Effector memory CD8-positive, alpha-beta T cell (primary cell): ENCODE results near the gene NTM.

Experiments used
- ATAC-seq: fragments of 150-1000 bp; cut with Tn5 transposase; replicated peaks from 2 replicates; pipeline ENCODE4 v1.10.0; 2021; ENCODE audit warnings: mild to moderate bottlenecking, moderate library complexity
- DNase-seq, 3 experiments: peaks; one replicate each; pipeline ENCODE4 v3.0.0; 2021
- H3K27ac Mint-ChIP-seq, 2 donors: one replicate each; pipeline ENCODE4 v1.8.0; 2022; ENCODE audit warnings: mild to moderate bottlenecking in 2 of 2, mixed read lengths in 2 of 2, moderate library complexity in 2 of 2
- H3K27me3 Mint-ChIP-seq, 2 donors: one replicate each; pipeline ENCODE4 v1.8.0; 2022; ENCODE audit warnings: mixed read lengths in 2 of 2
- H3K36me3 Mint-ChIP-seq: one replicate; pipeline ENCODE4 v1.8.0; 2022; ENCODE audit warnings: mild to moderate bottlenecking, moderate library complexity, mixed read lengths; ENCODE audit not compliant: insufficient read depth
- H3K4me1 Mint-ChIP-seq, 2 donors: one replicate each; pipeline ENCODE4 v1.8.0; 2022; ENCODE audit warnings: low read depth in 2 of 2, mixed read lengths in 2 of 2
- H3K4me3 Mint-ChIP-seq, 2 donors: one replicate each; pipeline ENCODE4 v1.8.0; 2022; ENCODE audit warnings: mild to moderate bottlenecking in 2 of 2, mixed read lengths in 2 of 2, moderate library complexity in 2 of 2
- H3K9me3 Mint-ChIP-seq, 2 donors: one replicate each; pipeline ENCODE4 v1.8.0; 2022; ENCODE audit warnings: mixed read lengths in 2 of 2

NTM gene

DNA sequence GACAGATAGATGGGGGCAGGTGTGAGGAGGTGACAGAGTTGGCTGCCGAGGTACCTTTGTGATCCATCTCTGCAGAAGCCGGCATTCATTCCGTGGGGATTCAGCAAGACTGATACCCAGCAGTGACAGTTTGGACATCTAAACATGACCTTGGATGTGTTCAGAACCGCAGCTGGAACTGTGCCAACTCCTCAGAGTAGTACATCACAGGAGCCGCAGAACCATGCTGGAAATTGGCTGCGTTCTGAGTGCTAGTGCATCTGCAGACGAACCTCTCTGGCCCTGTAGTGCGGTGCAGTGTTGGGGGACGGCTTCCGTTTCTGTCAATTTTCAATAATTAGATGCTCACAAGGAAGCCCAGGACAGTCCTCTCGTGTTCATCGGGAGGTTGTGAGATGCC is 772.1 kb downstream of the NTM start:
- H3K4me1 Mint-ChIP-seq: no peaks in the 10 kb centered on the region
- H3K9me3 Mint-ChIP-seq: peaks cover 0 to 10% of the 10 kb centered on the region in 2 donors
- no peak overlapping the region for H3K4me3 Mint-ChIP-seq
- ATAC-seq: no peak
- H3K27ac Mint-ChIP-seq: no peak overlapping the region
- DNase-seq: no peak
- no peaks in the 10 kb centered on the region for H3K36me3 Mint-ChIP-seq
- H3K27me3 Mint-ChIP-seq: peaks cover 0 to 4% of the 10 kb centered on the region in 2 donors

DNA sequence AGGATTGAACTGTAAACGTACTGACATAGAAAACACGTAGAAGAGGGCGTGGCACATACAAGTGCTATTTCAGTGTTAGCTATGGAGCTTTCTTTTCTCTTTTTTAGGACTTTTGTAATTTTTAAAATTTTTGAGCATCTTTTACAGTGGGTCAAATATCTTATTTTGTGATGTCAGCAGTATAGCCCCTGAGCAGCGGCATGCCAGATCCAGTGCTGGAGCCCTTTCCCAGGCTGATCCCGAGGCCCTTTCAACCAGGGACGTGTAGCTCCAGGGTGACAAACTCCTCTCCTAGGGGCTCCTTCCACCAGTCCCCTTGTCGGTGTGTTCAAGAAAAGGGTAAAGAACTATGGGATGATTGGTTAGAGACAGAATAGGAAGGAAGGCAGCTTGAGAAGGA is 777.0 kb downstream of the NTM start:
- H3K9me3 Mint-ChIP-seq: no peaks in the 10 kb centered on the region
- H3K4me1 Mint-ChIP-seq: no peaks in the 10 kb centered on the region
- no peaks in the 10 kb centered on the region for H3K27me3 Mint-ChIP-seq
- ATAC-seq (no peak), DNase-seq (no peak)
- H3K27ac Mint-ChIP-seq: no peak overlapping the region
- no peaks in the 10 kb centered on the region for H3K36me3 Mint-ChIP-seq
- no peak overlapping the region for H3K4me3 Mint-ChIP-seq

DNA sequence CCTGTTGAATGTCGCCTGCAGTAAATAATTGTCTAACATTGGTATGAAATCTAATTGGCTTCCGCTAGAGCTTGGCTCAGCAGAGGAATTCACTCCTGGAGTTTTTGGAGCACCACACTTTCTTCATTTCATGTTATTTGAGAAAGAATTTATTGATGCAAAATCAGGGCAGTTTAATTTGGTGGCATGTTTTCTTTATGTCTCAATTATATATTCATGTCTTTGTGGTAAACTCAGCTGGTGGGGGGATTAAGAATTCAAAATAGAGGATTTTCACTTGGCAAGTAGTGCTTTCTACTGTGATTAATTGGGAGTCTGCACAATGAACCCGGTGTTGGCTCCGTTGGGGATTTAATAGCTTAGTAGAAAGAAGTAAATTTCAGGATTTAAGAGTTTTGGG is 784.4 kb downstream of the NTM start:
- Mint-ChIP-seq H3K4me3 (no peak overlapping the region), H3K36me3 (no peaks in the 10 kb centered on the region), H3K9me3 (peaks cover 5 to 8% of the 10 kb centered on the region in 2 donors), H3K4me1 (no peaks in the 10 kb centered on the region), H3K27ac (no peak overlapping the region), H3K27me3 (no peaks in the 10 kb centered on the region)
- no peak for DNase-seq
- ATAC-seq: no peak

DNA sequence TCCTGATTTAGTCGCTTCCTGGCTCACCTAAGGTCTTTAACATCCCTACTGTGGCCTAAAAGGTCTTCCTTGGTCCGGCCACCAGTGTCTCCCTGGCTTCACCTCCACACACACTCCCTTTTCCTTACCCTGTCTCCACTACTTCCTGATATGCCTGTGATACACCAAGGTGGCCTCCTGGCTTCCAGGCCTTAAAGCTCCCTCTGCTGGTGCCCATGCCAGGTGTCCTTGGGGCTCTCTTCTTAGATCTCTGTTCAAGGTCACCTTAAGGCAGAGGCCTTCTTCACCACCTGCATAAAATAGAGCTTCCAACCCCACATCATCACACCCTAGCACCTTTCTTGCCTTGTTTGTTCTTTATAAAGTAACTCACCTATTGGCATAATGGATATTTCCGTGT is 787.7 kb downstream of the NTM start:
- H3K27me3 Mint-ChIP-seq: no peaks in the 10 kb centered on the region
- no peak overlapping the region for H3K4me3 Mint-ChIP-seq
- no peaks in the 10 kb centered on the region for H3K36me3 Mint-ChIP-seq
- H3K27ac Mint-ChIP-seq: no peak overlapping the region
- peaks cover 0 to 2% of the 10 kb centered on the region in 2 donors for H3K4me1 Mint-ChIP-seq
- ATAC-seq (no peak), DNase-seq (no peak)
- H3K9me3 Mint-ChIP-seq: peaks cover 5 to 8% of the 10 kb centered on the region in 2 donors

DNA sequence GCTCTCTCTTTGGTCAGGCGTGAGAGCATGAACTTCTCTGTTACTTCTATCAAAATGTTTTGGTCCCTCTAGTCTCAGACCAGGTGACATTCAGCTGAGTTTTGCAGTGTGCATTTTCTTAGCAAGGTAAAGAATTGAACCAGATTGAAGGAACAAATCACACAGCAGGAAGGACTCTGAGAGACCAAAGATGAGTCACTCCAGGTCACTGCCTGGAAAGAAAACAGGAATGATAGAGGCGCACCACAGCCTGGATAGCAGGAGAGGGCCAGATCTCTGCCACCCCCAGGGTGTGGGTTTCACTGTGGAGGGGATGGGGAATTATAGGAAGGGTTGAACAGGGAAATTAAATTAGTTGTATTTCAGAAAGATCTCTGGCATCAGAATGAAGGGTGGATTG is 788.3 kb downstream of the NTM start:
- Mint-ChIP-seq H3K27ac (no peak overlapping the region), H3K4me3 (no peak overlapping the region), H3K9me3 (peaks cover 5 to 8% of the 10 kb centered on the region in 2 donors), H3K27me3 (no peaks in the 10 kb centered on the region), H3K36me3 (no peaks in the 10 kb centered on the region), H3K4me1 (peaks cover 0 to 2% of the 10 kb centered on the region in 2 donors)
- no peak for ATAC-seq
- no peak for DNase-seq

DNA sequence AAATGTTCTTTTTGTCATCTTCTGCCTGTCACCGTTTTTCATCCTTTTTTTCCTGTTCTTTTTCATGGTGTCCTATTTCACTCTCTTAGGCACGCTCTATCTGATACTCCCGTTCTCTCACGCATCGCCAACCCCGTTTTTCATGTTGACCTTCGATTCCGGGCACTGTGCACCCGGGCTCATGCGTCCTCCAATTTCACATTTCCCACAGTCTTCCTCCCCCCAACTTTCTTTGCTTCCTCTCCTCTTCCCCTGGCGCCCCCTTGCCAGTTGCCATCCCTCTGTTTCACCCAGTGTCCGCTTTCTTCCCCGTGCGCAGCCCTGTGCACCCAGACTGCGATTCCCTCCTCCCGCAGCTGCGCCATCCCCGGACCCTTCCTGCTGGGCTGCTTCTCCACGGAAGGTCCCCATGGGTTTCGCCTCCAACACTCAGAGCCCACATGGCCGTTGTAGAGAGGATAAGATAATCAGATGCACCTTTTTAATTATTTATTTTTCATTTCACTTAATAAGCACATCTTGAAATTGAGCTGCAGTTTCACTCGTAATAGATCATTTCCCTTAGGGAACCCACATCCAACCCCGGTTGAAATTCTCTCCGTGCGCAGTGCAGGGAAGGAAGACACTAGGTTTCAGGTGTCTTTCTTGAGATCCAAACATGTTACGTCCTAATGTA is 791.1 kb downstream of the NTM start:
- Mint-ChIP-seq H3K36me3 (no peaks in the 10 kb centered on the region), H3K27me3 (no peaks in the 10 kb centered on the region)
- no peak for ATAC-seq

DNA sequence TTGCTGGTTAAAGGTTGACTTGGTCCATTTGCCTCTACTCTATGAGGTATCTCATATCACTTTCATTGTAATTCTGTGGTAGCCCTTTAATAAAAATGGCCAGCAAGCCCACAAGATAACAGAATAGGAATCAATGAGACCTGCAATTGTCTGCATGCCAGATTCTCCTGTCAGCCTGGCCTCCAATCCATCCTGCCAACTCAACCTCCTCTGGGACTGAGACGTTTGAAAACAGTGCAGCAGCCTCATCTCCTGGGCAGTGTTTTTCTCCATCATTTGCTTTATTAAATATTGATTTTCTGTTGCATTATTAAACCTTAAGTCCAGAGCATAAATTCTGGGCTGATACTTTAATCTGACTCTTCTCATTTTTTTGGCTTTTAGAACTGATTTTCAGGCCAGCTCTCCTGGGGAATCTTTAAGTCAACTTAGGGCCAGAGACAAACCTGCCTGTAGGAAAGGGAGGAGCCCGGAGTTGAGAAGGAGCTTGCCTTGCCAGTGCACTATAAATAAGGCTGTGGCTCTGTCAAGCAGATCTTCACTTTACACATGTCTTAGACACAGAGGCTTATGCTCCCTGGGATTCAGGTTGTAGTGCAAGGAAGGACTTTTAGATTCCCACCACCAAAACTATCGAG is 798.0 kb downstream of the NTM start:
- no peaks in the 10 kb centered on the region for H3K27me3 Mint-ChIP-seq
- H3K4me1 Mint-ChIP-seq: no peaks in the 10 kb centered on the region
- DNase-seq: no peak

More for the DNA sequence above, 791.1 kb downstream of the NTM start:
- no peak overlapping the region for H3K4me3 Mint-ChIP-seq
- H3K4me1 Mint-ChIP-seq: peaks cover 0 to 2% of the 10 kb centered on the region in 2 donors
- no peak for DNase-seq
- no peak overlapping the region for H3K27ac Mint-ChIP-seq
- peaks cover 5 to 14% of the 10 kb centered on the region in 2 donors for H3K9me3 Mint-ChIP-seq

DNA sequence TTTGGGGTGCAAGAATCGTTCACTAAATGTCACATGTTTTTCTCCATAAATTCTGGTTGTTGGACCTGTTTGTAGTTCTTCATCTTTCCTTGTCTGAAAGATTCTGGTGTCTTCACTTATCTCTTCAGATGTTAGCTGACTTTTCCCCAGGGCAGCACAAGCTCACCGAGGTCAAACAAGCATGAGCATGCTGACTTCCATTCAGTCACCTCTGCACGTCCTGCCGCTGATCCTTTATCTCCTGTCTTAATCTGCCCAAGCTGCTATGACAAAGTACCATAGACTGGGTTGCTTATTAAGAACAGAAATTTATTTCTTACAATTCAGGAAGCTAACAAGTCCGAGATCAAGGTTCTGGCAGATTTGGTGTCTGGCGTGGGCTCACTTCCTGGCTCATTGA is 800.6 kb downstream of the NTM start:
- peaks cover 0 to 7% of the 10 kb centered on the region in 2 donors for H3K27me3 Mint-ChIP-seq
- no peak overlapping the region for H3K4me3 Mint-ChIP-seq
- no peaks in the 10 kb centered on the region for H3K36me3 Mint-ChIP-seq
- DNase-seq (no peak), ATAC-seq (no peak)
- H3K4me1 Mint-ChIP-seq: no peaks in the 10 kb centered on the region
- peaks cover 8 to 32% of the 10 kb centered on the region in 2 donors for H3K9me3 Mint-ChIP-seq
- H3K27ac Mint-ChIP-seq: no peak overlapping the region

More for the DNA sequence above, 798.0 kb downstream of the NTM start:
- Mint-ChIP-seq H3K27ac (no peak overlapping the region), H3K9me3 (peaks cover 6 to 22% of the 10 kb centered on the region in 2 donors), H3K36me3 (no peaks in the 10 kb centered on the region), H3K4me3 (no peak overlapping the region)
- ATAC-seq: no peak

DNA sequence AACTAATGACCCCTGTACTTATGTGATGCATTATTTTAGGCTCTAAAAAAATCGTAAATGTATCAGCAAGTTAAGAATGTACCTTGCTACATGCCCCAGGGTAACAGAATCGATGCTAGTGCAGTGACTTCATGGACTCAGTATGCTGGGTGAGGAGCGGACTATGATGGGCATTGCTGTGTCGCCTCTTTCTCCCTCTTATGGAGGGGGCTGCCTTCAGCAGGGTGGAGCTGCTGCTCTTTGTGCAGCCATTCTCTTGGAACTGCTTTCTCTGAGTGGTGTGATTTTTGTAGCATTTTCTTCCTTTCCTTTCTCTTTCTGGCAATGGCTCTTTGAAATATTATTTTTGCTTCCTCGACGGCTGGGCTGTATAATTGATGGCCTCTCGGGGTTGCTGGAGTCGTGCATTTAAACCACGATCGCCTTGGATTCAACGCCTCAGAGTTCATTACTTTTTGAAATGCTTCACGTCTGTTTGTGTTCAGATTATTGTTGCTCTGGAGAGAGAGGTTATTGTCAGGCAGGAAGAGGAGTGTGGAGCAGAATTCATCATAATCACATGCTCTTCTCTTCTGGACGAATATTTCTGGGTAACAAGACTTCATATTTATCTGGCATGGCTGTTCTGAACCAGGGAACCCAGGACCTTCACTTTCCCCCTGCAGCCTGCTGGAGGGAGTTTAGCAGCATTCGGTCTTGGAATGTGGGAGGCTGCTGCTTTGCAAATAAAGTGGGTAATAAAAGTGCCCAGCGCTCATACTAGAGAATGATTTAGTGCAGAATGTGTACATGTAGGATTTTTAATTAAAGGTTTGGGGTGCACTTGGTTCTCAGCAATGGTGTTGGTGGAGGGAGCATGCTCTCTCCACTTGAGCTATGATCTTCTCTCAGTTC is 804.2 kb downstream of the NTM start:
- H3K36me3 Mint-ChIP-seq: peaks cover 3% of the 10 kb centered on the region
- H3K27me3 Mint-ChIP-seq: peaks cover 0 to 7% of the 10 kb centered on the region in 2 donors
- no peaks in the 10 kb centered on the region for H3K4me1 Mint-ChIP-seq
- H3K27ac Mint-ChIP-seq: no peak overlapping the region
- H3K9me3 Mint-ChIP-seq: peaks cover 8 to 27% of the 10 kb centered on the region in 2 donors
- no peak overlapping the region for H3K4me3 Mint-ChIP-seq
- ATAC-seq (no peak), DNase-seq (no peak)

DNA sequence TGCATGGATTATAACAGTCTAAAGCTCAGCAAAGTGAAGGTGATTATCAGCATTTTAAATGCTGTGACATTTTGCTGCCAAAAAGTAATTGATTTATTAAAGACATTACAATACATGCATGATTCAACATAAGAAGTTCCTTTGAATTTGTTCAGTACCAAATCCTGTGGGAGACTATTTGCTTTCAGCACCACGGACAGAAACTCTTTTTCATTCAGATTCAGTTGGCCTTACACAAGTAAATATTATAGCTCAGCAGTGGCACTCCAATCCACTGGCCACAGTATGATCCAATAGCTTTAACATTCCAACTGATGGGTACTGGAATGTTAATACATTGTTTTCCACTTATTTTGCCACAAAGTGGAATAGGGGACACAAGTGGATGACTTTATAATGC is 806.7 kb downstream of the NTM start:
- Mint-ChIP-seq H3K4me1 (no peaks in the 10 kb centered on the region), H3K36me3 (peaks cover 3% of the 10 kb centered on the region), H3K27me3 (peaks cover 0 to 7% of the 10 kb centered on the region in 2 donors), H3K4me3 (no peak overlapping the region), H3K27ac (no peak overlapping the region), H3K9me3 (peaks cover 4 to 18% of the 10 kb centered on the region in 2 donors)
- no peak for DNase-seq
- ATAC-seq: no peak

DNA sequence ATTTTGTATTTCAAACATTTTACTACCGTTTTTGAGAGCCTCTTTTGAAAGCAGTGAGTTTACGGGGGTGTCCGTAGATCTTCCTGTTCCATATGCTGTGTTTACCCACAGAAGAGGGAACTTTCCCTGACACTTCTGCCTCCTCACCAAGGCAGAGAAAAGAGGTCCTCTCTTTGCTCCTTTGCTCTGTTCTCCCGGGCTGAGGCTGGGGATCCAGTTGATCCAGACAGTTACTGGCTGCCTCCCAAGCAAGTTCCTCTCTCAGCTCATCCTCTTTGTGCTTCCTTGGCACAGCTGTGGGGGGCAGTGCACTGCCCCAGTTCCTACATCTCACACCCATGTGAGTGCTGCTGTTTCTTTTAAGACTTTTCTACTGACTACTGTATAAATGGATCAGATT is 813.7 kb downstream of the NTM start:
- Mint-ChIP-seq H3K36me3 (no peaks in the 10 kb centered on the region), H3K4me1 (no peaks in the 10 kb centered on the region), H3K27ac (no peak overlapping the region), H3K27me3 (no peaks in the 10 kb centered on the region), H3K4me3 (no peak overlapping the region), H3K9me3 (peaks cover 6 to 12% of the 10 kb centered on the region in 2 donors)
- ATAC-seq (no peak), DNase-seq (no peak)

DNA sequence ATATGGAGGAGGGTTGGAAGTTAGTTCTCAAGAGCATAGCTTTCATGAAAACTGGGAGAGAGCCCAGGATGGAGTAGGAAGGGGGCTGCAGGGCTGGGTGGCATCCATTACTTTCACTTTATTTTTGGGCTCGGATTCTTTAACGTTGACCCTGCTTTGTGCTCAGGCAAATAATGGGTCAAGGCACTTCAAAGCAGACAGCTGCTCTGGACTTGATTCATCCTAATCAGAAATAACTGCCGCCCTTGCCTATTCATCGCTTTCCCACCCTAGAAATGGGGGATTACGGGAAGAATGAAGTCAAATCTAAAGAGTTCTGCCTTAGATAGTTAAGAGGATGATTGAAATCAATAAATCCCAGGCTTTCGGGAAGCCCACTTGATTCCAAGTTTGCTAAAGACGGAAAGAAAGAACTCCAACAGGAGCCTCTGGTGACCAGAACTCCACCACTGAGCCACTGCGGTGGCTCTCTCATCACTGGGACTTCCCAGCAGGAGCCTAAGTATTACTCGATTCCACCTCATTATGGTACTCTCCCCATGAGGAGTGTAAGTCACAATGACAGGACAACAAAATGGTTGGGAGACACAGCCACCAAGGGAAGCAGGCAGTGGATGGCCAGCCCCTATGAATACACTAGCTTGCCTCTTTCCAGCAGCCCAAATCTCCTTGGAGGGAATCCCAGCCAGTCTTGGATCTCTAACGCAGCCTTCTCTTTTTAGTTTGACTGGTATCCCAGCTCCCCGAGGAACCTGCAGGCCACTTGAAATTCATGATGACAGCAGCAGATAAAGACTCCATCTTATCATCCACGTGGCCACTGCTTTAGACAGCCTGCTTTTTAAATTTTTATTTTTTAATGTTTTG is 815.5 kb downstream of the NTM start:
- Mint-ChIP-seq H3K4me1 (no peaks in the 10 kb centered on the region), H3K4me3 (no peak overlapping the region), H3K27ac (no peak overlapping the region), H3K36me3 (no peaks in the 10 kb centered on the region), H3K27me3 (no peaks in the 10 kb centered on the region), H3K9me3 (peaks cover 8 to 24% of the 10 kb centered on the region in 2 donors)
- DNase-seq (no peak), ATAC-seq (no peak)

DNA sequence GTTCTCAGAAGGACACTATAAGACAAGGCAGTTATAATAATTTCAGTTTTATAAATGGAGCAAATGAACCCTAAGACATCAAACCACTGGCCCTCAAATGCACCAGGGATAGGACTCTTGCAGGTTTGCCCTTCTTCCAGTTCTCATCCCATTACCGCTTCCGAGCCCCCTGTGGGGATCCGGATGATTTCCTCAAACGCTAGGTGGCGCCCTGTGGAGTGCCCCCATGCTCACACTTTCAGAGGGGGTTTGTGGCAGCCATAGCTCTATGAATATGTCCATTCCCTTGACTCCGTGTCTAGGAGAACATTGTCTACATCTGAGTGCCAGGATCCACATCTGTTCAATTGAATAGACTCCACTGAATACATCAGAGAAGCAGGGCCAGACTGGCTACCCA is 816.3 kb downstream of the NTM start:
- Mint-ChIP-seq H3K9me3 (peaks cover 8 to 24% of the 10 kb centered on the region in 2 donors), H3K36me3 (no peaks in the 10 kb centered on the region), H3K27ac (no peak overlapping the region), H3K27me3 (no peaks in the 10 kb centered on the region), H3K4me1 (no peaks in the 10 kb centered on the region), H3K4me3 (no peak overlapping the region)
- no peak for ATAC-seq
- no peak for DNase-seq
